SU-DHL-6 (cell line): ENCODE measurements around the gene RAB9B.

Experiments
- H2AFZ ChIP-seq: fragments of 200-600 bp; sonication (generic); 2 replicates; pipeline ENCODE4 v1.6.1; 2014; ENCODE audit warnings: low read depth, mild to moderate bottlenecking, moderate library complexity, mixed read lengths, antibody characterized with exemption, low read length; ENCODE audit not compliant: severe bottlenecking
- H3F3A ChIP-seq: fragments of 200-600 bp; shearing (Covaris generic); 2 replicates; pipeline ENCODE4 v1.6.0; 2016; ENCODE audit warnings: antibody characterized with exemption, mild to moderate bottlenecking; ENCODE audit not compliant: insufficient read depth
- H3K27ac ChIP-seq: fragments of 200-600 bp; sonication (generic); 2 replicates; pipeline ENCODE4 v1.5.1; 2016; ENCODE audit warnings: low read depth, mild to moderate bottlenecking, low read length, moderate library complexity, mixed read lengths
- H3K27me3 ChIP-seq: fragments of 200-600 bp; sonication (generic), shearing (Covaris generic); 2 replicates; pipeline ENCODE4 v1.6.0; 2014; ENCODE audit warnings: mild to moderate bottlenecking, low read length
- H3K36me3 ChIP-seq: fragments of 200-600 bp; sonication (generic); 2 replicates; pipeline ENCODE4 v1.6.1; 2014; ENCODE audit warnings: mild to moderate bottlenecking, low read length, mixed read lengths
- H3K4me2 ChIP-seq: fragments of 300-600, 200-600 bp; shearing (Covaris generic), sonication (generic); 2 replicates; pipeline ENCODE4 v1.6.0; 2014; ENCODE audit warnings: low read length, low read depth, mild to moderate bottlenecking; ENCODE audit not compliant: poor library complexity, severe bottlenecking
- H3K4me3 ChIP-seq: fragments of 200-600 bp; sonication (generic); 2 replicates; pipeline ENCODE4 v1.5.1; 2014; ENCODE audit warnings: antibody characterized with exemption, low read length, mild to moderate bottlenecking, mixed read lengths; ENCODE audit not compliant: insufficient read depth, poor library complexity, severe bottlenecking
- H3K79me2 ChIP-seq: fragments of 200-600 bp; sonication (generic); 2 replicates; pipeline ENCODE4 v1.6.1; 2014; ENCODE audit warnings: mild to moderate bottlenecking, low read length, moderate library complexity; ENCODE audit not compliant: insufficient read depth
- H3K9ac ChIP-seq: fragments of 200-600 bp; sonication (generic); 2 replicates; pipeline ENCODE4 v1.7.0; 2014; ENCODE audit warnings: mild to moderate bottlenecking, low read length
- H3K9me2 ChIP-seq: fragments of 200-600 bp; sonication (generic); replicated peaks from 2 replicates; pipeline ENCODE4 v1.6.1; 2014; ENCODE audit warnings: low read length; ENCODE audit not compliant: insufficient read depth
- H3K9me3 ChIP-seq: fragments of 200-600 bp; sonication (generic); 2 replicates; pipeline ENCODE4 v1.6.1; 2014; ENCODE audit warnings: low read length, mixed read lengths; ENCODE audit not compliant: insufficient read depth
- H4K20me1 ChIP-seq: fragments of 200-600 bp; sonication (generic); 2 replicates; pipeline ENCODE4 v1.6.1; 2014; ENCODE audit warnings: low read depth, mild to moderate bottlenecking, antibody characterized with exemption, low read length, moderate library complexity, mixed read lengths
- EZH2phosphoT487 ChIP-seq: fragments of 200-600 bp; sonication (generic), shearing (Covaris generic); conservative IDR thresholded peaks from 2 replicates; pipeline ENCODE4 v1.6.1; 2018; ENCODE audit warnings: mild to moderate bottlenecking, antibody characterized with exemption, low read length, moderate library complexity, mixed read lengths
- TF ChIP-seq, protein P1 (sequence below): fragments of 200-600 bp; sonication (generic); IDR thresholded peaks from one replicate; pipeline ENCODE4 v1.5.1; 2017; ENCODE audit warnings: antibody characterized with exemption, mild to moderate bottlenecking, low read length, moderate library complexity; ENCODE audit not compliant: insufficient read depth, poor library complexity, severe bottlenecking

Gene RAB9B

DNA sequence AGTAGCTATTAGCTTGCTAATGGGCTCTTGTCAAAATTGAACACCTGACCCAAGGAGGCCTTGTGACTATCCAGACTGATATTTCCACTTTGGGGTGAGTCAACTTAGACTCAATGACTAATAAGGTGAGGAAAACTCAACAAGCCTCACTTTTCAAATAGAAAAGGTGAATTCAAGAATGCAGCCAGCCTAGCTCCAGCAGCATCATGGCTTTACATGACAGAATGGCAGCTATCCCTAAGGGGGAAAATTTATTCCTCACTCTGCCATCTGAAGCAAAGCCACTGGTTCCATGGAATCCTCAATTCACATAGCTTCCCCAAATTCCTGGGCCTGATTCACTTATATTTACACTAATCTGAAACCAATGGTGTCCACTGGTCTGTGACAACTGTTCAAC, 29.1 kb upstream of the RAB9B start:
- Histone ChIP-seq H3K9ac (no peak overlapping the region), H3F3A (no peaks in the 10 kb centered on the region), H3K9me2 (no peaks in the 10 kb centered on the region), H4K20me1 (no peaks in the 10 kb centered on the region), H3K9me3 (no peaks in the 10 kb centered on the region), H3K27ac (no peak overlapping the region), H3K36me3 (no peaks in the 10 kb centered on the region), H3K4me3 (no peak overlapping the region), H3K79me2 (no peaks in the 10 kb centered on the region), H3K27me3 (no peaks in the 10 kb centered on the region), H3K4me2 (no peak overlapping the region), H2AFZ (no peak overlapping the region)
- TF ChIP-seq, protein P1, sequence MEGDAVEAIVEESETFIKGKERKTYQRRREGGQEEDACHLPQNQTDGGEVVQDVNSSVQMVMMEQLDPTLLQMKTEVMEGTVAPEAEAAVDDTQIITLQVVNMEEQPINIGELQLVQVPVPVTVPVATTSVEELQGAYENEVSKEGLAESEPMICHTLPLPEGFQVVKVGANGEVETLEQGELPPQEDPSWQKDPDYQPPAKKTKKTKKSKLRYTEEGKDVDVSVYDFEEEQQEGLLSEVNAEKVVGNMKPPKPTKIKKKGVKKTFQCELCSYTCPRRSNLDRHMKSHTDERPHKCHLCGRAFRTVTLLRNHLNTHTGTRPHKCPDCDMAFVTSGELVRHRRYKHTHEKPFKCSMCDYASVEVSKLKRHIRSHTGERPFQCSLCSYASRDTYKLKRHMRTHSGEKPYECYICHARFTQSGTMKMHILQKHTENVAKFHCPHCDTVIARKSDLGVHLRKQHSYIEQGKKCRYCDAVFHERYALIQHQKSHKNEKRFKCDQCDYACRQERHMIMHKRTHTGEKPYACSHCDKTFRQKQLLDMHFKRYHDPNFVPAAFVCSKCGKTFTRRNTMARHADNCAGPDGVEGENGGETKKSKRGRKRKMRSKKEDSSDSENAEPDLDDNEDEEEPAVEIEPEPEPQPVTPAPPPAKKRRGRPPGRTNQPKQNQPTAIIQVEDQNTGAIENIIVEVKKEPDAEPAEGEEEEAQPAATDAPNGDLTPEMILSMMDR = no peak
- TF ChIP-seq EZH2phosphoT487 = no peak

DNA sequence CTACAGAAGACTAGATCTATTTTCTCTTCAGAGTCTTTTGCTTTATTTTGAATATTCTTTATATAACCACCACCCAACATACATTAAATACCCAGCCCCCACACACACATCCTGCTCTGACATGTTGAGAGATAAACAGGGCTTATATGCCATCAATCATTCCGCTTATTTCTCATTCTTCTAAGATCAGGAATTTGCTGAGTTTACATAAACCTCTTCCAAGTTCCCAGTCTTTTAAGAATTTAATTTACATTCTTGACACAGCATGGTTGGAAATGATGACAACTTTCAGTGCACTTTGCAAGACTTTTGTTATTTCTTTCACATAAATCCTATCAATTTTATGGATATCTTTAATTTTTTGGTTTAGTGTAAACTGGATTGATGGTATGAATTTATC, 17.5 kb upstream of the RAB9B start:
- H2AFZ ChIP-seq = no peak overlapping the region
- H3K79me2 ChIP-seq = no peaks in the 10 kb centered on the region
- no peak for TF ChIP-seq EZH2phosphoT487
- TF ChIP-seq, protein P1 = no peak
- H3K4me2 ChIP-seq = no peak overlapping the region
- no peak overlapping the region for H3K4me3 ChIP-seq
- H3F3A ChIP-seq = no peaks in the 10 kb centered on the region
- H3K9me2 ChIP-seq = no peaks in the 10 kb centered on the region
- H3K36me3 ChIP-seq = no peaks in the 10 kb centered on the region
- no peaks in the 10 kb centered on the region for H4K20me1 ChIP-seq
- H3K27ac ChIP-seq = no peak overlapping the region
- no peak overlapping the region for H3K9ac ChIP-seq
- H3K27me3 ChIP-seq = no peaks in the 10 kb centered on the region
- H3K9me3 ChIP-seq = no peaks in the 10 kb centered on the region

- H3K27me3 ChIP-seq = no peaks in the 10 kb centered on the region
- no peak overlapping the region for H3K4me2 ChIP-seq
- no peak overlapping the region for H3K9ac ChIP-seq
- H3K4me3 ChIP-seq = no peak overlapping the region
- H3K79me2 ChIP-seq = no peaks in the 10 kb centered on the region
- no peaks in the 10 kb centered on the region for H3K36me3 ChIP-seq
- no peaks in the 10 kb centered on the region for H3K9me2 ChIP-seq
- no peaks in the 10 kb centered on the region for H3F3A ChIP-seq
- H4K20me1 ChIP-seq = no peaks in the 10 kb centered on the region
- TF ChIP-seq, protein P1 = no peak
- TF ChIP-seq EZH2phosphoT487 = no peak
- no peak overlapping the region for H2AFZ ChIP-seq
- no peak overlapping the region for H3K27ac ChIP-seq
- H3K9me3 ChIP-seq = no peaks in the 10 kb centered on the region
Observed at GRCh38 chrX:103847174-103847870, 15.3 kb upstream of the RAB9B start.
